Activated T-cell treated with anti-CD3 and anti-CD28 coated beads for 24 hours (primary cell): ENCODE results near the gene LAMP2.

Source experiments
- DNase-seq: peaks from one replicate; pipeline ENCODE4 v3.0.0-alpha.2; 2020; ENCODE audit warnings: low read depth

Gene LAMP2

GRCh38 chrX:120456973-120457372 is 12.1 kb downstream of the LAMP2 start:
- no peak for DNase-seq

DNA sequence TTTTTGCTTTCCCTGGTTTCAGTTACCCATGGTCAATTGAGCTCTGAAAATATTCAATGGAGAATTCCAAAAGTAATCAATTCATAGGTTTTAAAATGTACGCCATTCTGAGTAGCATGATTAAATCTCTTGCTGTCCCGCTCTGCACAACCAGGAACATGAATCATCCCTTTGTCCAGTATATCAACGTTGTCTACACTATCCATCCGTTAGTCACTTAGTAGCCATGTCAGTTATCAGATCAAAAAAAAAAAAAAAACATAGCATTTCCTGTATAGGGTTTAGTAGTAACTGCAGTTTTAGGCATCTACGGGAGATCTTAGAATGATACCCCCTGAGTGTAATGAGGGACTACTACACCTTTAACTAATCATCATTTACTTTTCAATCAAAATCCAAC is 15.1 kb downstream of the LAMP2 start:
- DNase-seq = no peak

- no peak for DNase-seq
Measured at GRCh38 chrX:120452131-120452530, 17.0 kb downstream of the LAMP2 start.

- no peak for DNase-seq
Measured at GRCh38 chrX:120450163-120450562, 18.9 kb downstream of the LAMP2 start.

DNA sequence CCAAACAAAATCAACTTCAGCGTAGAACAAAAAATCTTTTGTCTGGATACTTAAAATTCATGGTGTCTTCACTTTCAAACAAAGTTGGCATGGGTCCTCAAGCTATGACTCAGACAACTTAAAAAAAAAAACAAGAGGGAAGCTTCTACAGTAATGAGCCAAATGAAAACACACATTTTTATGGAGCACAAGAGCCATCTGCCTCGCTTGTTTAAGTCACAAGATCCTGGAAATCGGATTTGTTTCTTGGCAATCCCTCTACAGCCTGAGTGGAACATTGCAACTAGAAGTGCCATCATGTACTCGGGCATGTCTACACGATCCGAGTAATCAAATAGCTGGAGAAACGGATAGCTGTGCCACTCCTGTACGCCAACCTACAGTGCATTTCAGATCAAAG is 22.6 kb downstream of the LAMP2 start:
- DNase-seq = no peak

DNA sequence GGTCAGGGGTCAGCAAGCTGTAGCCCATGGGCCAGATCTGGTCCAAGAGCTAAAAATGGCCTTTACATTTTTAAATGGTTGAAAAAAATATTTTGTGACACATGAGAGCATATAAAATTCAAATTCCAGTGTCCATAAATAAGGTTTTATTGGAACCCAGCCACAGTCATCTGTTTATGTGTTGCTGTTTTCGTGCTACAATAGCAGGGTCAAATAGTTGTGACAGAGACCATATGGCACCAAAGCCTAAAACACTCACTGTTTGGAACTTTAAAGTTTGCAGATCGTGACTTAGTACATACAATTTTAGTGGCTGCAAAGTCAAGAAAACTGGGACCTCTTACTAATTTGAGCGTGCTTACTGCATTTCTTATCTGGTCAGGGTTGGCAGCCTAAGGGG is 29.2 kb downstream of the LAMP2 start:
- DNase-seq = no peak

DNA sequence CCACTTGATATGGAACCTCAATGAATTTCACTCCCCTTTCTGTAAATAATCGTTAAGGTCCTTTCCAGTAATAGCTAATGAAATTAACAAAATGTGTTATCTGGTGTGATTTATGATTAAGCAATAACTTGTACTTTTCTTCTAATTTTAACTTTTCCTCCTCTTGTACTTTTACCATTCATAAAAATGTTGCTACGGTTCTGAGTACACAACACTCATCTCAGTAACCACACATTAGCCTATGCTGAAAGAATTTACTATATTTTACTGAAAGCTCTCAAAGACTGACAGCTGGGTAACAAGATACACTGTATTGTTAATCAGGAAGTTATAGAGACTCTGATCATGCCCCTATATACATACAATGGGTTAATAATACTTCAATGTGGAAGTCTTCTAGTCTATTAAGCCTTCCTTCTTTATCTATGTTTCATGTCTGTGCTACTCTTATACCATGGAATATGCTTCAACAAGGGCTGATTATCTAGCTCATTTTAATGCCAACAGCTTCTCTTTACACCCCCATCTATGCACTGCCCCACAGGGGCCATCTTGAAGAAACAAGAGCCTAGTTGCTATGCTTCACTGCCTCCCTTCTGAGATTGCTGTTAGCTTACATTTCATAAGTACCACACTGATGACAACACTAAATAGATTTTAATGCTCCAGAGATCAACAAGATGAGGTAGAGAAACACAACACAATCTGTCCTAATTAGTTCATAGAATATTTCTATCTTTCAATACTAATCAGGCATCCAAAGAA is 39.1 kb downstream of the LAMP2 start:
- DNase-seq = no peak

DNA sequence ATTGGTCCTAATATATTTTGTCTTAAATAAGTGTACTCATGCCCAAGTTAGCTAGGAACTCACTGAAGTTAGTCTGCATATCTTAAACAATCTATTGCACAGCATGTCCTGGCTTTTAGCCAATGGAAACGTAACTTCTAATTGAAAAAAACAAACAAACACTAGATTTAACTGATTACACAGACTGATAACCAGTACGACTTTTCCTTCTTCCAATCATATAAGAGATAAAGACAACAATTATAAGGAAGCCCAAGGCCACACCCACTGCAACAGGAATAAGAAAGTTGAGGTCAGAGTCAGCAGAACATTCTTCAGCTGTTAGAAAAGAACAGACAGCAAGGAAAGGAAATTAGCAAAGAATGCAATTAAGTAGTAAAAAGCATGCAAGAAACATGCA is 40.8 kb downstream of the LAMP2 start:
- no peak for DNase-seq

DNA sequence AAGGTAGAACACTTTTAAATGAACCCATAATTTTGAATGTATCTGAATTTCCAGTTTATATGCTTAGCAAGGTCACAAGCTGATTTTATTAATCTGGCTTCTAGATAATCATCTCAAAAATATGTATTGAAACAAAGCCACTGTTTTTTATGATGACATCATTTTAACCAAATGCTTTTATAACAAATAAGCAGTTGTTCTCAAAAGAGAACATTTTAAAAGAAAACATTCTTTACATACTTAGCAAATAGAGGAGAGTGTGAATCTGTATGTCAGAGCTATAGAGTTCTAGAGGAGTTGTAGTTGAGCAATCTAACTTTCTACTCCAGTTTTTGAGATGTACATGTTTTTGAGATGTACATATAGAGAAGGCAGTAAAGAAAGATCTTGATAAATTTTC is 42.5 kb downstream of the LAMP2 start:
- no peak for DNase-seq

DNA sequence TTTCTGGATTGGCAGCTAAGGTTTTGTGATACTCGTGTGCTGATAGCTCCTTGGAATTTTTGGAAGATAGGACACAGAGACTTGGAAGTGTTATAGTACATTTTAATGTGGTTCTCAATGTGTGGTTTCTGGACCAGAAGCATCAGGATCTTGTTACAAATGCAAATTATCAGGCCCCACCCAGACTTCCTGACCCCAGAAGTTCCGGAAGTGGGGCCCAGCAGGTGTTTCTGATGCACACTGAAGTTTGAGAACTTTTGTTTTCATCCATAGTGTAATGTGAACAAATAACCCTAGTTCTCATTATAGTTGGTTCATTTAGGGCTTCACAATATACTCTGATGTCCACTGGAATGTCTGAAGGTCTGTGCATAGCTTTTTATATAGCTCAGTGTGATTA is 49.6 kb downstream of the LAMP2 start:
- DNase-seq = no peak

DNA sequence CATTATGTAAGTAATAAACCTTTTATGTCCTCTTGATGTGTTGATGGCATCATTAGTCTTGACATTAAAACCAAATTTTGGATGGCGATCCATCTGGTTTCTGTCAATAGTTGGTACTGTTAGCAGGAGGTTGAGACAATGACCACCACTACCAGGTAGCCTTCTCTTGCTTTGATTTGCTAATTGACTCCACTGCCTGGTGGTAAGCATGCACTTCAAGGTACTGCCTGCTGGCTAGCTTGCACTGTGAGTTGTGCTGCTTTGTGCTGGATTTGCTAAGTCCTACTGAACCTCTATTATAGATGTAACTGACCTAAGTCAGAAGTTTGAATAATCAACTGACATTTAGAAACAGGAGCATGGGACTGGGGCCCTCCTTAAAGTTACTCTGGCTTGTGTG is 60.9 kb downstream of the LAMP2 start:
- no peak for DNase-seq

GRCh38 chrX:120406638-120407037 is 62.5 kb downstream of the LAMP2 start:
- DNase-seq = no peak

GRCh38 chrX:120402369-120402768 is 66.7 kb downstream of the LAMP2 start:
- DNase-seq = no peak

GRCh38 chrX:120401301-120401700 is 67.8 kb downstream of the LAMP2 start:
- no peak for DNase-seq

- DNase-seq = no peak
Measured at GRCh38 chrX:120380699-120381098, 88.4 kb downstream of the LAMP2 start.

DNA sequence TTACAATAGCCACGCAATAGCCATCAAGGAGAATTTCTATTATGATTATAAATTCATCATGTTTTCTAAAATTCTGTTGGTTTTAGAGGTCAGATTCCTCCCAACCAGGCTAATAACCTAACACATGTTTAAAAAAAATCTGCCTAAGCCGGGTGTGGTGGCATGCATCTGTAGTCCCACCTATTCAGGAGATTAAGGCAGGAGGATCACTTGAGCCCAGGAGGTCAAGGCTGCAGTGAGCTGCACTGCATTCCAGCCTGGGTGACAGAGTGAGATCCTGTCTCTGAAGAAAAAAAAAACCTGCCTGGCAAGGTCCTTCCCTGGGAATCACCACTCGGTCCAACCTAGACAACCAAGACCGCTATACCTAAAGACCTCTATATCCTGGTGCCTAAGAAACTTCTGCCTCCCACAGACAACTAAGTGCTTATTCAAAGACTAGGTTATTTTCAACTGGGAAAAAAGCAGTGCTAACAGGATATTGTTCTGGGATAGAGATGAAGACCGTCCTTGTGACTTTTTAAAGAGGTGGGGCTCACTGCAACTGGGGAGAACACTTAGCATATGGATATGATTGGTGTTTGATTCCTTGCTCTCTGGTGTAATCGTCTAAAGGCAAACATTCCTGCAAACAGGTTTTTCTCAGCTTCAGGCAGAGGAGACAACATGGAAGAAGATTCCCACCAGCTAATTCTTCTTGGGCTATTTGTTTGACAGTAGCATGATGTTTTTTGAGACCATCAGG is 89.0 kb downstream of the LAMP2 start:
- no peak for DNase-seq

GRCh38 chrX:120378570-120378969 is 90.5 kb downstream of the LAMP2 start:
- DNase-seq = no peak
